ENCODE data around the gene ASIC3.
"Not testable (repeated sequence)": the region's sequence is repeated elsewhere in the genome, so short reads cannot be mapped to it uniquely, and the experiment has no call there.

ASIC3 gene

DNA sequence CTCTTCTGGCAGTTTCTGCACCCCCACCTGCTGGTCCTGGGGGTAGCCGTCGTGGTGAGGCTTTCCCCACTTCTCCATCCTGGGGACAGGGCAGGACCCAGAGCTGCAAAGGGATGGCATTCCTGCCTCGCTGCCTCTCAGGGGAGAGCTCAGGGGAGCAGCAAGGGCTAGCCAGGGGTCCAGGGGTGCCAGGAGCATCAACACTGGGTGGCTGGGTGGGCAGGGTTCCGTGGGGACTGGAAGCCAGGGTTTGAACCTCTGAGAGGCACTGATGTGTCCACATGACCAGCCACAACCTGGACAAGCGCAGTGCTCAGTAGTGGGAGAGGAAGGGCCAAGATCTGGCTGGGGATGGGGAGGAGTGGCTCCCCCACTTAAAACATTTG, 14.5 kb upstream of the ASIC3 start:
- no peak for DNase-seq

DNA sequence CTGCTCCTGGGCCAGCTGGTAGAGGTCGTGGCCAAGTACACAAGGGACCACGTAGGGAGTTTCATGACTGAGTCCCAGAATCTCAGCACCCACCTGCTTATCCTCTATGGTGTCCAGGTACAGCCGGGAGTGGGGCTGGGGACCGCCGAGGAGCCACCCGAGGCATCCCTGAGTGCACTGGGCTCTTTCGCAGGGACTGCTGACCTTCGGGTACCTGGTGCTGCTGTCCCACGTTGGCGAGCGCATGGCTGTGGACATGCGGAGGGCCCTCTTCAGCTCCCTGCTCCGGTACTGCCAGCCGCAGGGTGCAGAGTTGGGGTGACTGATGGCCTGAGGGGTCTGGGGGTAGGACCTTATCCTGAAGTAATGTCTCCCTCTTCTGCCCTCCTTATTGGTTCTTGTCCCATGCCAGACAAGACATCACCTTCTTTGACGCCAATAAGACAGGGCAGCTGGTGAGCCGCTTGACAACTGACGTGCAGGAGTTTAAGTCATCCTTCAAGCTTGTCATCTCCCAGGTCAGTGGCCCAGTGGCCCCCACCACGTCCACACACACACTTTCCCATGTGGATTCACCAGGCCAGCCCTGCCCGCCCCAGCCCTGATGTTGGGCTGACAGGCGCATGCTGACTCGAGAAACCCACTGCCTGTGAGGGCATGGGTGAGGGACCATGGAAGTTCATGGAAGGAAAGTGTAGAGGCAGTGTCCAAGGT, 13.9 kb upstream of the ASIC3 start:
- no peak for DNase-seq

DNA sequence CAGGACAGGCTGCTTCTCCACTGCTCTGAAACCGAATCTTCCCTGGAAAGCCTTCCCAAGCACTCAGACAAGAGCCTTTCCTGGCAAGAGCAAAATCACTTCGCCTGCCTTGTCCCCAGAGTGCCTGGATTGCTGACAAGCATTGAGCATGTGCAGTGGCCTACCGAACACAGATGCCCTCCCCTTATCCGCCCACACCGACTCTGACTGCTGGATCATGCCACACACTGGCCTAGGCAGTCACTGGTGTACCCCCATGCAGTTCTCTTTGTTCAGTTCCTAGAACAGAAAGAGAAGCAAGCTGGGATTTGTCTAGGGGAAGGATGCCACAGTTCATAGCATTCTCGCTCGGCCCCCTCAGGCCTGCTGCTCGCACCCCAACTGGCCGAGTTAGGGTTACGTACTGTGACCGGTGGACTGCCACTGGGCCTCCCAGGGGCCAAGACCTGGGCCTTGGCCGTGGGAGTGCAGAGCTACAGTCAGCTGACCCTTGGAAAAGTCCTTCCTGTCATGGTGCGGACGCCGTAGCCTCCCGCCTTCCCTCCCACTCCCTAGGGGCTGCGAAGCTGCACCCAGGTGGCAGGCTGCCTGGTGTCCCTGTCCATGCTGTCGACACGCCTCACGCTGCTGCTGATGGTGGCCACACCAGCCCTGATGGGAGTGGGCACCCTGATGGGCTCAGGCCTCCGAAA, 13.2 kb upstream of the ASIC3 start:
- no peak for DNase-seq

DNA sequence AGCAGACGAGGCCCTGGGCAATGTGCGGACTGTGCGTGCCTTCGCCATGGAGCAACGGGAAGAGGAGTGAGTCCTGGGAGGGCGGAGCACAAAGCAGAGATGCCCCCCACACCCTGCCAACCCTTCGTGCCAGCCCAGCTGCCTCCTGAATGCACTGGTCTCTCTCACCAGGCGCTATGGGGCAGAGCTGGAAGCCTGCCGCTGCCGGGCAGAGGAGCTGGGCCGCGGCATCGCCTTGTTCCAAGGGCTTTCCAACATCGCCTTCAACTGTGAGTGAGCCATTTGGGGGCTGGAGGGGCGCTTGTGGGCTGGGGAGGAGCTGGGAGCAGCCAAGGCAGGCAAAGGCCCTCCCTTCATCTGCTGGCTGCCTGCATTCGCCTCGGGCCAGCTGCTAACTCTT, 12.4 kb upstream of the ASIC3 start:
- no peak for DNase-seq

DNA sequence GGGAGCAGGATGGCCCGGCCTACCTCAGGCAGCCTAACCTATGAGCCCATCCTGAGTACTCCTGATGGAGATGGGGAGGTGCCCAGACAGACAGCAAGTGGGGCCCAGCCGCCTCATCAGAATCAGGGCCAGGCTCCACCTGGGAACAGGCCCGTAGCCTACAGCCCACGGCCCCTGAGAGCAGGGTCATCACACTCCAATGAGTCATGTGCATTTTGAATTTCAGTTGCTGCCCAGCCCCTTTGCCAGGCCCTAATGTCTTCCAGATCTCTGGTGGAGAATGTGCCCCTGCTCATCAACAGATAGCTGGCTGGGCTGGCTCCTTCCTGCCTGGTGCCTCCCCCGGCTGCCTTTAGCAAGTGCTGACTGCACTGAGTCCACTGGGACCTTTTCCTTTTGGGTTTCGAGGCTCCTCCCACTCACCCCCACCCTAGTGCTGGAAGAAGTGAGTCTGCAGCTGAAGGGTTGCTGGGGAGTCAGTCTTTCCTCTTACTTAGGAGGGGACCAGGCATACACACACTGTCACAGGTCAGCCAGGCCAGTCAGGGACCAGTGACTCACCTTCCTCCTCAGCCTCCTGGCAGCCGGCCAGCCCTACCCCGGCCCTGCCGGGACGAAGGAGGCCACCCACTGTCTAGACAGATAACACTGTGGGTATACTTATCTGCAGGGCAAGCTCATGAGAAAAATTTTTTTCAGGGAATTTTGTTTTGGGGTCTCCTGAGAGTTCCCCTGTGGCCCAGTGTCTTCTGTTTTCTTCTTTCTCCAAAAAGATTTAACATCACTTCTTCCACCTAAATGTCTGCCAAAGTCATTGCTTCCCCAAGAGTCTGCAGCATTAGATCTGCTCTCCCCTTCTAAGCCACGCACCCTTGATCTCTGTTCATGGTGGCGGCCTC, 9.1 kb upstream of the ASIC3 start:
- peak in 1 of 5 donors; percentile 33 for DNase-seq

DNA sequence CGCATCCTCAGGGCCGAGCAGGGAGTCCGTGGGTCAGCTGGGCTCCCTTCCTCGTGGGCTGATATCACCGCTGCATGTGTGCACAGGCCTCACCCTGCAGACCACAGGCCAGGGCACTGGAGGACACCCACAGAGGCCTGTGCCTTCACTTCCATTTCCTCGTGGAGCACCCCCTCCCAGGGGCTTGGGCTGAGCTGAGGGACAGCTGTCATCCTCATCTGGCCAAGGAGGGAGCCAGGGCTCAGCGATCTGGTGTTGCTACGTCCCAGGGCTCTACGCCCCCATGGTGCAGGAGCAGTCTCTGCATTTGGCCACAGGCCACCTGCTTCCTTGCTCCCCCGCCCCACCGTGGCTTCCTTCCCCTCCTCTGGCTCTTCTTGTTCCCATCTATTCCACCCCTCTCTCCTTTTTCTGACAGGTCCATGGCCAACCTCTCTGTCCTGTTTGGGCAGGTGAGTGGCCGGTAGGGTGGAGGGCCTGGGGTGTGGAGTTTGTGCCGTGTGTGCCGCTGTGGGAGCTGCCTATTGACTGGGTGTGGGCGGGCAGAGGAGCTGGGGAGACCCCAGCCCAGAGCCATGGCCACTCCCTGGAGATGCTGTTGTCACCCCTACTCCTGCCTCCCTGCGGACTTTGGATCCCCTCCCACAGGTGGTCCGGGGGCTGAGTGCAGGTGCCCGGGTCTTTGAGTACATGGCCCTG, 8.3 kb upstream of the ASIC3 start:
- DNase-seq, result no peak

DNA sequence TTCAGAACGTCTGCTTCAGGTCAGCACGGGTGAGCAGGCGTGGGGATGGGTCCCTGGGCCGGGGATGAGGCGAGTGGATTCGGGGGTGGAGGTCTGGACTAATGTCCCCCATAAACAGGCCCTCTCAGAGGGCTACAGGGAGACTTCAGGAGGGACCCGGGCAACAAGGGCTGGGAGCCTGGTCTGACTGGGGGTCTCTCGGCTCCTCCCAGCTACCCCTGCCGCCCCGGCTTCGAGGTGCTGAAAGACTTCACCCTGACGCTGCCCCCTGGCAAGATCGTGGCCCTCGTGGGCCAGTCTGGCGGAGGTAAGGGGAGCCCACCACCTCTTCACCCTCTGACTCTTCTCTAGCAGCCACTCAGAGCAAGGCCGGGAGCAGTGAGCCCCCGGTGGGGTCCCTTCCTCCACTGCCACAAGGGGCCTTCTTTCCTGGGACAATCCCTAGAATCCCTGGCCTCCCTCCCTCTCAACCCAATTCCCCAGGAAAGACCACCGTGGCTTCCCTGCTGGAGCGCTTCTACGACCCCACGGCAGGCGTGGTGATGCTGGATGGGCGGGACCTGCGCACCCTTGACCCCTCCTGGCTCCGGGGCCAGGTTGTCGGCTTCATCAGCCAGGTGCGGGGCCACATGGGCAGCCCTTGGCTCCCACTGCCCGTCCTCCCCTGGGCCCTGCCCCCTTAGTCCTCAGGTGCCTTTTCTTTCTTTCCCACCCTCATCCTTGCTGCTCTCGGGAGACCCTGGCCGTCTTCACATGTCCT, 7.5 kb upstream of the ASIC3 start:
- no peak for DNase-seq

DNA sequence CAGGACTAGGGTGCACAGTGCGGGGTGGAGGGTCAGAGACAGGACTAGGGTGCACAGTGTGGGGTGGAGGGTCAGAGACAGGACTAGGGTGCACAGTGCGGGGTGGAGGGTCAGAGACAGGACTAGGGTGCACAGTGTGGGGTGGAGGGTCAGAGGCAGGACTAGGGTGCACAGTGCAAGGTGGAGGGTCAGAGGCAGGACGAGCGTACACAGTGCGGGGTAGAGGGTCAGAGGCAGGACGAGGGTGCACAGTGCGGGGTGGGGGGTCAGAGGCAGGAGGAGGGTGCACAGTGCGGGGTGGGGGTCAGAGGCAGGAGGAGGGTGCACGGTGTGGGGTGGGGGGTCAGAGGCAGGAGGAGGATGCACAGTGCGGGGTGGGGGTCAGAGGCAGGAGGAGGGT, 4.9 kb upstream of the ASIC3 start:
- DNase-seq, result not testable (repeated sequence)

DNA sequence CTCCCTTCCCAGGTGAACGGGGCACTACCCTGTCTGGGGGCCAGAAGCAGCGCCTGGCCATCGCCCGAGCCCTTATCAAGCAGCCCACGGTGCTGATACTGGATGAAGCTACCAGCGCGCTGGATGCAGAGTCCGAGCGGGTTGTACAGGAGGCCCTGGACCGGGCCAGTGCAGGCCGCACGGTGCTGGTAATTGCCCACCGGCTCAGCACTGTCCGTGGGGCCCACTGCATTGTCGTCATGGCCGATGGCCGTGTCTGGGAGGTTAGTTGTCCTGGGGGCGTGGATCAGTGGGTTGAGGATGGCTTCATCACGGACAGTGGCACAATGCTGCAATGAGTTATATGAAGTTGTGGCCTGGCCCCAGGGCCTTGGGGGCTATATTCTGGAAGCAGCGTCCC, 4.4 kb upstream of the ASIC3 start:
- DNase-seq, result no peak

DNA sequence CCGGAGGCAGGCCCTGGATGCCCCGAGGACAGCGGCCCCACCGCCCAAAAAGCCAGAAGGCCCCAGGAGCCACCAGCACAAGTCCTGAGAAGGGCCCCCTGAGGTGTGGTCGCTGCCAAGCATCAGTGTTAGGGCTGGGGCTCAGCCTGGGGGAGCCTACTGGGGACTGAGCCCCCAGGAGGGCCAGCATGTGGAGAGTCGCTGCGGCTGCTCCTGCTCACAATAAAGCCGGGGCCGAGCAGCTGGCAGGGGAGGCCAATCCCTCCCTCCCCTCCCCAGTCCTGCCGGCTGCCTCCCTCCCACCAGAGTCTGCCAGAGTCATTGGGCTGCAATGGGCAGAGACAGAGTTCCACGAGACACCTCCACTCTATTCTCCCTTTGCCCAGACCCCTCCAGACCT, 3.1 kb upstream of the ASIC3 start:
- DNase-seq, result no peak

DNA sequence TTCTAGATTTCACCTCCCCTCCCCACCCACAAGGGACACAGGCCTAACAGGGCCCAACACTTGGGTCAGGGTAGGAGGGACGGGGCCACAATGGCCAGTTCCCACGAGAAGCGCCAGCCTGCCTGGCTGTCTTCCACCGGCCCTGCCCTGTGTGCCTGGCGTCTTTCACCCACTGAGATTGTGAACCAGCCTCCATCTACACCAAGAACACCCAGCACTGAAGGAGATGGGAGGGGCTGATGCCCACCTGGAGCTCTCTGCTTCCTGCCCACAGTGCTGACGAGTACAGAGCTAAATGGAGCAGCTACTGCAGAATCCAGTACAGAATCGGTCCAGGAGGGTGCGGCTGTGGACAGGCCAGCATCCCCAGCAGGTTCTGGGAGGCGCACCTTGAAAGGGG, 2.4 kb upstream of the ASIC3 start:
- DNase-seq, result no peak

DNA sequence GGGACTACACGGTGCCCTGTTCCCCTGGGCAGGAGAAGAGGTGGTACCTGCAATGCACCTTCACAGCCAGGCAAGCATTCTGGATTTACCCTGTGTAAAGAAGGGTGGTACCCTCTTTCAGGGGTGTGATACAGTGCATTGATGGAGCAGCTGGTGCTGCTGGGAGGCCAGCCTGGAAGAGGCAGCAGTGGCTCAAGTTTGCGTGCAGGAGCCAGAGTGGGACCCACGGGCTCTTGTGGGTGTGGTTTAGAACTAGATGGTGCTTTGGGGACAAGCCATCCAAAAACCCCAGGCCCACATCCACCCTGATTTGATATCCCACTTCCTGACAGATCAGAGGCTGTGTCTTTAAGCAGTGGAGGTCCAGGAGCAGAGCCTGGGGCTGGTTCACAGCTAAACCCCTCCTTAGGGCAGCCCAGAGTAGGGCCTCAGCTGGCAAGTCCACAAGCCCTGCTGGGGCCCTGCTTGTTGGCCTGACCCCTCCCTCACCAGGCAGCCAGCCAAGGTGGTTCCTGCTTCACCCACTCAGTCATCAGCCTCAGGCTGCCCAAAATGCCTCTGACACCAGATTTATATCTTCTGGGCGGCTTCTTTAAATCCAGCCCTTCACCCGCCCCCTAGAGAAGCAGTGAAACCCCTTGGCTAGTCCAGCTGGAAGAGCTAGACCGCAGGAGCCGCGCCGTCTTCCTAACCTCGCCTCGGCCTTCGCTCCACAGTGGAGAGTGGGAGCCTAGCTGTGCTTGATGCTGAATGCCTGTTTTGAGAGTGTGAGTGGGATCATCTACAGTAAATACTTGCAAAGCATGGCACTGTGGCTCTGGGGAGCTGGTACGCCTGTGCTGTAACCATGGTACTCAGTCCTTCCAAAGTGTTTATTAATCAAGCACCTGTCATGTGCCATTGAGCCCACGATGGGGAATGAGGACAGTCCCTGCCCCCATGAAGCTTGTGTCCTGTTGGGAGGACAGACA, 1.4 kb upstream of the ASIC3 start:
- DNase-seq, result no peak

DNA sequence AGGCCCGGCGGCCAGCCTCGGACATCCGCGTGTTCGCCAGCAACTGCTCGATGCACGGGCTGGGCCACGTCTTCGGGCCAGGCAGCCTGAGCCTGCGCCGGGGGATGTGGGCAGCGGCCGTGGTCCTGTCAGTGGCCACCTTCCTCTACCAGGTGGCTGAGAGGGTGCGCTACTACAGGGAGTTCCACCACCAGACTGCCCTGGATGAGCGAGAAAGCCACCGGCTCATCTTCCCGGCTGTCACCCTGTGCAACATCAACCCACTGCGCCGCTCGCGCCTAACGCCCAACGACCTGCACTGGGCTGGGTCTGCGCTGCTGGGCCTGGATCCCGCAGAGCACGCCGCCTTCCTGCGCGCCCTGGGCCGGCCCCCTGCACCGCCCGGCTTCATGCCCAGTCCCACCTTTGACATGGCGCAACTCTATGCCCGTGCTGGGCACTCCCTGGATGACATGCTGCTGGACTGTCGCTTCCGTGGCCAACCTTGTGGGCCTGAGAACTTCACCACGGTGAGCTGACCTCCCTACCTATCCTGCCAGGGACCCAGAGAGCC, 656 bp downstream of the ASIC3 start:
- DNase-seq, result no peak

DNA sequence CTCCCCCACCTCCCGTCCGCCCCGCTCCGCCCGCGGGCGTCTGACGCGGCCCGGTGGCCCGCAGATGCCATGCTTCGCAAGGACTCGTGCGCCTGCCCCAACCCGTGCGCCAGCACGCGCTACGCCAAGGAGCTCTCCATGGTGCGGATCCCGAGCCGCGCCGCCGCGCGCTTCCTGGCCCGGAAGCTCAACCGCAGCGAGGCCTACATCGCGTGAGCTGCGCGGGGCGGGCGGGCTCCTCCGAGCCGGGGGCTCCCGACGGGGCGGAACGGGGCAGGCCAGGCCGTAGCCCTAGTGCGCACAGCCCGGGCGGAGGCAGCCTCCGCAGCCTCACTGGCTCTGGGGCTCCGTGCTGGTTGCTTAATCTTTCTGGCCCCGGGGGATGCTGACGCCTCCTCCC, 2.8 kb downstream of the ASIC3 start:
- peak in 3 of 5 donors; percentile 42 to 57 (median 57) for DNase-seq

DNA sequence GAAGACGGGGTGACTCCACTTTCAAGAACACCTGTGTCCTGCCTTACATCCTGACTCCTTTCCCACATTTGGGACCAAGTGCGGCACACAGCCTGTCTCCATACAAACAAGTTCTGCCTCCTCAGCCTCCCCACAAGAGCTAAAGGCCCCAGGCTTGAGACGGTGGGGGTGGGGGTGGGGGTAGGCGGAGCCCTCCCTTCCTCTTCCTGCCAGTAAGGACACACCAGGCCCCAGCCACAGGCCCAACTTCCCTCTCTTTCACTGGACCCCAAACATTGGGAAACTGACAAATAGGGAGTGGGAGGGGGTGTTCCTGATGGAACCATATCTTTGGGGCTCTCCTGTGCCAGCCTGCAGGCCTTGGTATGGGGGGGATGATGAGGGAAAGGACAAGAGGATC, 4.8 kb downstream of the ASIC3 start:
- DNase-seq, result no peak

DNA sequence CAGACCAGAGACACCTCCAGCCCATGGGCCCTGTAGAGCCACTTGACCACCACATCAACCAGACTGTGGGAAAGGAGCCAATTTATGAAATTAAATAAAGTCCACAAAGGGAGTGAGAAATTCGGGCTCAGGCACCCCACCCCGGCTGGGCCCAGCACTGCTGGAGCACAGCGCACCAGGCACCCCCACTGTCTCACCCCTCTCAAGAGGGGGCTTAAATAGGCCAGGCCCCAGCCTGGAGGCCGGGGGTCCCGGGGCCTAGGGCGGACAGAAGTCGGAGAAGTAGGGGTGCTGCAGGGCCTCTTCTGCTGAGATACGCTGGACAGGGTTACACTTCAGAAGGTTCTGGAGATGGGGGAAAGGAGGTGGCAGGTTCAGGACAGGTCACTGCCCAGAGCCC, 5.4 kb downstream of the ASIC3 start:
- no peak for DNase-seq

DNA sequence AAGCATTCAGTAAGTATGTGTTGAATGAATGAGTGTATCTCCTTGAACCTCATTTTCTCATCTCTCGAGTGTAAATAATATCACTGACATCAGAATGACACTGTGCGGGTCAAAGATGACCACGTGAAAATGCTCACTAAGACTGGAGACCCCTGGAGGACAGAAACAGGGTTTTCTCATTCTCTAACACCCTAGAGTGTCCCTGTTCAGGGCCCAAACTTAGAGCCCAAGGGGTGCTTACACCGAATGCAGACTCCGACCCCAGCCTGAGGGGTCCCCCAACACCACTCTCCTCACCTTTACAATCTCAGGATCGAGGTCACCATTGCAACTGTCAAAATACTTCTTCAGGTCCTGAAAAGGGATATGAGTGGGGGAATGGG, 7.9 kb downstream of the ASIC3 start:
- no peak for DNase-seq

DNA sequence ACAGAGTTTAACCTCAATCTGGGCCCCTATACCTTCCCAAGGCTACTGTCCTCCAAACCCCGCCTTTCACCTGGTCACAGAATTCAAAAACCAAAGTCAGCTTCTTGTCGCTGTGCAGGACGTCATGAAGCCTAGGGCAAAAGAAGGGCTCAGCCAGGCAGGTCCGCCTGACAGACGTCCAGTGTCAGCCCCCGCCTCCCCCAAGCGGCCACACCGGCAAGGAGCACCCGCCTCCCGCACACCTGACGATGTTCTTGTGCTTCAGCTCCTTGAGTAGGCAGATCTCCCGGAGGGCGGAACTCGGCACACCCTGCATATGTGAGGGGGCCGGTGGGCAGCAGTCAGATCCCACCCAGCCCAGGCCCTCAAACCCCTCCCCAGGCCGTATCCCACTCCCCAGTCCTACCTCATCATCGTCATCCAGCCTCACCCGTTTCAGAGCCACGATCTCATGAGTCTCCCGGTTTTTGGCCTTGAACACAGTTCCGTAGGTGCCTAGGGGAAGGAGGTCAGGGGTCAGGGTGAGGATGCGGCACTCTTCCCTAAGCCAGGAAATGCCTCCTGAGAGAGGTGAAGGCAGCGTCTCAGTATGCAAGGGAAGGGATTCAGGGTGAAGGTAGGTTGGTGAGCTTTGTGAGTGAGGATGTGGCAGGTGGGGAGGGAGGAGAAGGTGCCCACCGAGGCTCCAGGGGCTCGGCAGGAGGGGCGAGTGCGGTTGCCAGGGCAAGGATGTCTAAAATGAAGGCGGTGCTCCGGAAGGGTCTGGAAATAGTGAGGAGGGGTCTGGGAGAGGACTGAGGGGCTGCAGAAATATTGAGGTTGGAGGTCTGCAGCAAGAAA, 8.6 kb downstream of the ASIC3 start:
- no peak for DNase-seq

DNA sequence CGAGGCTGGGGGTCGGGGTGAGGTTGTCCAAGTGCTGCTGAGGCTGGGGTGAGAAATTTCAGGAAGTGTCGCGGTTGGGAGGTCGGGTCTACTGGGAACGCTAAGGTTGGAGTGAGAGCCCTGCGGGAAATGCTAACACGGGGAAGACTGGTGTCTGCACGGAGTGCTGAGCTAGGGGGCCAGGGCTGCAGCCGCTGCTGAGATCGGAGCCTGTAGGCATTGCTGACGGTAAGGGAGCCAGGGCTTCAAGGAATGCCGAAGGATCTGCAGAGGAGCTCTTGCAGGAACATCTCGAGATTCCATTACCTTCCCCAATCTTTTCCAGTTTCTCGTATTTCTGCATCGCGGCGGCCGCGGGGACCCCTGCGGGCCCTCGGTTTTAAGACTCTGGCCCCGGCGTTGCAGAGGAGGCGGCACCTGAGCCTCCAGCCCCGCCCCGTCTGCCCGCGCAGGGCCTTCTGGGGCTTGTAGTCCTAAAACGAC, 9.2 kb downstream of the ASIC3 start, which contains the start of gene CDK5:
Gene CDK5 (minus strand): TSS at position 392 of the 483 bp plus-strand sequence. CDS start 49 bp downstream, at position 343.
- DNase-seq, result no peak

All from T-helper 1 cell (primary cell).